HUES64 (cell line): ENCODE results near the gene EZH2.

ENCODE experiments used
- H3K27ac ChIP-seq: 2 replicates; pipeline ENCODE4 v1.7.0; 2013; ENCODE audit warnings: low read depth, low read length, inconsistent platforms
- H3K27me3 ChIP-seq: 2 replicates; pipeline ENCODE4 v1.6.1; 2013; ENCODE audit warnings: mild to moderate bottlenecking, low read length; ENCODE audit not compliant: insufficient read depth
- H3K36me3 ChIP-seq: 2 replicates; pipeline ENCODE4 v1.6.1; 2013; ENCODE audit warnings: mild to moderate bottlenecking, low read length; ENCODE audit not compliant: insufficient read depth
- H3K4me1 ChIP-seq: 2 replicates; pipeline ENCODE4 v1.6.1; 2013; ENCODE audit warnings: mild to moderate bottlenecking, low read length, moderate library complexity; ENCODE audit not compliant: insufficient read depth
- H3K4me3 ChIP-seq: 2 replicates; pipeline ENCODE4 v1.5.1; 2013; ENCODE audit warnings: mild to moderate bottlenecking, low read length, moderate library complexity
- H3K9ac ChIP-seq: 2 replicates; pipeline ENCODE4 v1.6.1; 2013; ENCODE audit warnings: mild to moderate bottlenecking, low read depth, low read length
- H3K9me3 ChIP-seq: 2 replicates; pipeline ENCODE4 v1.6.1; 2013; ENCODE audit warnings: low read depth, low read length; ENCODE audit not compliant: insufficient read depth
- WGBS: fragments of 150-250, 120-280 bp; methylation state at CpG from one replicate; pipeline ENCODE4 v1.1.7; 2013; ENCODE audit warnings: missing lambda C conversion rate; 5-methylcytosine and 5-hydroxymethylcytosine counted together

Gene EZH2

DNA sequence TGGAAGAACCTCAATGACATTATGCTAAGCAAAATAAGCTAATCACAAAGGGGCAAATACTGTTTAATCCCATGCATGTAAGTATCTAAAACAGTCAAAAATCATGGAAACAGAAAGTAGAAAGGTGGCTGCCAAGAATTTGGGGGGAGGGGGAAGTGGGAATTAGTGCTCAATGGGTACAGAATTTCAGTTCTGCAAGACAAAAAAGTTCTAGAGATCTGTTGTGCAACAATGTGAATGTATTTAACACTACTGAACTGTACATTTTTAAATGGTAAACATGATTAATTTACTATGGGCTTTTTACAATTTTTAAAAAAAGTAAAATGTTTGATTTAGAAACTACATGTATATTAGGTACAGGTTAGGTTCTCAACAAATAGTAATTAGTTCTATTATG, 11.9 kb downstream of the EZH2 start:
- H3K27ac ChIP-seq: no peak overlapping the region
- H3K27me3 ChIP-seq: no peaks in the 10 kb centered on the region
- H3K36me3 ChIP-seq: no peaks in the 10 kb centered on the region
- no peak overlapping the region for H3K4me3 ChIP-seq
- H3K9me3 ChIP-seq: peaks cover 4% of the 10 kb centered on the region; the same call in 1 of the 2 replicates
- no peak overlapping the region for H3K9ac ChIP-seq
- H3K4me1 ChIP-seq: peaks cover 9% of the 10 kb centered on the region

DNA sequence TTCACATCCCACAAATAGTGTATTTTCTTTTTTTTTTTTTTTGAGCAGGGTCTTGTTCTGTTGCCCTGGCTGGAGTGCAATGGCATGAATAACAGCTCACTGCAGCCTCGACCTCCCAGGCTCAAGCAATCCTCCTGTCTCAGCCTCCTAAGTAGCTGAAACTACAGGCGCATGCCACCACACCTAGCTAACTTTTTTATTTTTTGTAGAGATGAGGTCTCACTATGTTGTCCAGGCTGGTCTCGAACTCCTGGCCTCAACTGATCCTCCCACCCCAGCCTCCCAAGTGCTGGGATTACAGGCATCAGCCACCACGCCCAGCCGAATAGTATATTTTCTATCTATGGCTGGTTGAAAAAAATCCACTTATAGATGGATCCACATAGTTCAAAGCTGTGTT, 12.5 kb downstream of the EZH2 start:
- WGBS: 87% methylated on average over 4 of the region's 5 CpGs
- H3K4me1 ChIP-seq: peaks cover 9% of the 10 kb centered on the region

DNA sequence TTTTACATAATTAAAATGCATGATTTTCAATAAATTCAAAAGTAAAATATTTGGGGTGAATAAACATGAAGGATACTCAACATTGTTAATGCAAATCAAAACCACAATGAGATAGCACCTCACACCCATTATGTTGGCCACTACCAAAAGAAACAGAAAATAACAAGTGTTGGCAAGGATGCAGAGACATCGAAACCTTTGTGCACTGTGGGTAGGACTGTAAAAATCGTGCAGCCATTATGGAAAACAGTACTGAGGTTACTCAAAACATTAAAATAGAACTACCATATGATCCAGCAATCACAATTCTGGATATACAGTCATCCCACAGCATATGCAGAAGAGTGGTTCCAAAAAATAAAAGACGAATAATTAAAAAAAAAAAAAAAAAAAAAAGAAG, 13.1 kb downstream of the EZH2 start:
- Histone ChIP-seq H3K27me3 (no peaks in the 10 kb centered on the region), H3K9me3 (peaks cover 4% of the 10 kb centered on the region; the same call in 1 of the 2 replicates), H3K4me1 (peaks cover 9% of the 10 kb centered on the region), H3K27ac (no peak overlapping the region), H3K9ac (no peak overlapping the region), H3K36me3 (no peaks in the 10 kb centered on the region), H3K4me3 (no peak overlapping the region)
- 93% methylated on average over 2 of the region's 3 CpGs for WGBS

More for the DNA sequence above, 12.5 kb downstream of the EZH2 start:
- Histone ChIP-seq H3K27me3 (no peaks in the 10 kb centered on the region), H3K4me3 (no peak overlapping the region), H3K9ac (no peak overlapping the region), H3K27ac (no peak overlapping the region), H3K36me3 (no peaks in the 10 kb centered on the region), H3K9me3 (peaks cover 4% of the 10 kb centered on the region; the same call in 1 of the 2 replicates)

DNA sequence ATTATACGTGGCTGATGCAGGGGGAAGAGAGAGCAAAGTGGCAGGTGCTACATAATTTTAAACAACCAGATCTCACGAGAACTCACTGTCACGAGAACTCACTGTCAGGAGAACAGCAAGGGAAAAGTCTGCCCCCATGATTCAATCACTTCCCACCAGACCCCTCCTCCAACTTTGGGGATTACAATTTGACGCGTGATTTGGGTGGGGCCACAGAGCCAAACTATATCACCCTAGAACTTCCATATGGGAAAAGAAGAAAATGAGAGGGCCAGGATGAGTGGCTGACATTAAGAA, 15.8 kb downstream of the EZH2 start:
- peaks cover 4% of the 10 kb centered on the region; the same call in 1 of the 2 replicates for H3K9me3 ChIP-seq
- H3K4me3 ChIP-seq: no peak overlapping the region
- WGBS: 82% methylated on average over 5 of the region's 5 CpGs
- no peaks in the 10 kb centered on the region for H3K27me3 ChIP-seq
- no peak overlapping the region for H3K27ac ChIP-seq
- no peaks in the 10 kb centered on the region for H3K36me3 ChIP-seq
- H3K9ac ChIP-seq: no peak overlapping the region
- peaks cover 8% of the 10 kb centered on the region; the same call in 1 of the 2 replicates for H3K4me1 ChIP-seq

DNA sequence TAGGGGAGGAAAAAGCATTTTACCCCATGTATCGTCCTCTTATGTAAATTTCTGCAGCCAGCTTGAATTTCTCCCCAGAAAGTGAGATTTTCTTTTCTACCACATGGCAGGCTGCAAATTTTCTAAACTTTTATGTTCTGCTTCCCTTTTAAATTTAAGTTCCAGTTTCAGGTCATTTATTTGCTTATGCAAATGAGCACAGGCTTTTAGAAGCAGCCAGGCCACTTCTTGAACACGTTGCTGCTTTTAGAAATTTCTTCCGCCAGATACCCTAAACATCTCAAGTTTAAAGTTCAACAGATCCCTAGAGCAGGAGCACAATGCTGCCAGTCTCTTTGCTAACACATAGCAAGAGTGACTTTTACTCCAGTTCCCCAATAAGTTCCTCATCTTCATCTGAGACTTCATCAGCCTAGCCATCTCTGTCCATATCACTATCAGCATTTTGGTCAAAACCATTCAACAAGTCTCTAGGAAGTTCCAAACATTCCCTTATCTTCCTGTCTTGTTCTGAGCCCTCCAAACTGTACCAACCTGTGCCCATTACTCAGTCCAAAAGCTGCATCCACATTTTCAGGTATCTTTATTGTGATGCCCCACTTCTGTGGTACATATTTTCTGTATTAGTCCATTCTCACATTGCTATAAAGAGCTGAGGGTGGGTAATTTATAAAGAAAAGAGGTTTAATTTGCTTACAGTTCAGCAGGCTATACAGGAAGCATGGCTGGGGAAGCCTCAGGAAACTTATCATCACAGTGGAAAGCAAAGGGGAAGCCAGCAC, 16.3 kb downstream of the EZH2 start:
- H3K27ac ChIP-seq: no peak overlapping the region

DNA sequence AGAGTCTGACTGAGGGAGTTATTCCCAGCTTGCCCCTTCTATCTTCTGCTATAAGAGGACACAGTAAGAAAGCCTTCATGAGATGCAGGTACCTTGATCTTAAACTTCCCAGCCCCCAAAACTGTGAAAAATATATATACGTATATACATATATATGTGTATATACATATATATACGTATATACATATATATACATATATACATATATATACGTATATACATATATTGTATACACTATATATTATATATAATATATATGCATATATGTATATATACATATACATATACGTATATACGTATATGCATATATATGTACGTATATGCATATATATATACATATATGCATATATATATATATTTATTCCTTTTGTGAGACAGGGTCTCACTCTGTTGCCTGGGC, 17.7 kb downstream of the EZH2 start:
- Histone ChIP-seq H3K27me3 (no peaks in the 10 kb centered on the region), H3K36me3 (no peaks in the 10 kb centered on the region), H3K9ac (no peak overlapping the region), H3K4me3 (no peak overlapping the region), H3K27ac (no peak overlapping the region), H3K4me1 (peaks cover 21% of the 10 kb centered on the region), H3K9me3 (peaks cover 4% of the 10 kb centered on the region; the same call in 1 of the 2 replicates)
- no CpG with 5 or more reads among the region's 6 CpGs for WGBS

More for the DNA sequence above, 16.3 kb downstream of the EZH2 start:
- no peak overlapping the region for H3K4me3 ChIP-seq
- no peaks in the 10 kb centered on the region for H3K27me3 ChIP-seq
- H3K36me3 ChIP-seq: no peaks in the 10 kb centered on the region
- H3K9ac ChIP-seq: no peak overlapping the region
- peaks cover 4% of the 10 kb centered on the region; the same call in 1 of the 2 replicates for H3K9me3 ChIP-seq
- peaks cover 13% of the 10 kb centered on the region; the same call in 1 of the 2 replicates for H3K4me1 ChIP-seq
- 89% methylated on average over 3 of the region's 3 CpGs for WGBS

DNA sequence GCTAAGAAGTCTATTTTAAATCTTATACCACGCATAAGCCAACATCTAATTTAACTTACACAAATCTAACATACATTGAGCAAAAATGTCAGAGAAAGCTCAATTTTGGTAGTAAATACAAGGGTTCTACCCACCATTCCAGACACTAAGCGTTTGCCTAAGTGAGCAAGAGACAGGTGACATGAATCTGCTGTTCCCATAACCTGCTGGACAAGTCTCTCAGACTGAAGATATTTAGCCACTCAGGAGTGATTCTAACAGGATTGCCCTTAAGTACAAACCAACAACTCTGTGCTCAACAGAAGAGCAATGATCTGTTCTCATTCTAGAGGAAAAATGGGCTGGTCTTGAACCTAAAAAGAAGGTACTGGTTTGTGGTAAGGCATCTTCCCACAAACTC, 18.8 kb downstream of the EZH2 start:
- H3K9me3 ChIP-seq: peaks cover 4% of the 10 kb centered on the region; the same call in 1 of the 2 replicates
- peaks cover 21% of the 10 kb centered on the region for H3K4me1 ChIP-seq
- no peaks in the 10 kb centered on the region for H3K36me3 ChIP-seq
- no peak overlapping the region for H3K9ac ChIP-seq
- H3K4me3 ChIP-seq: no peak overlapping the region
- no peaks in the 10 kb centered on the region for H3K27me3 ChIP-seq
- WGBS: 97% methylated on average over 2 of the region's 2 CpGs
- H3K27ac ChIP-seq: no peak overlapping the region

DNA sequence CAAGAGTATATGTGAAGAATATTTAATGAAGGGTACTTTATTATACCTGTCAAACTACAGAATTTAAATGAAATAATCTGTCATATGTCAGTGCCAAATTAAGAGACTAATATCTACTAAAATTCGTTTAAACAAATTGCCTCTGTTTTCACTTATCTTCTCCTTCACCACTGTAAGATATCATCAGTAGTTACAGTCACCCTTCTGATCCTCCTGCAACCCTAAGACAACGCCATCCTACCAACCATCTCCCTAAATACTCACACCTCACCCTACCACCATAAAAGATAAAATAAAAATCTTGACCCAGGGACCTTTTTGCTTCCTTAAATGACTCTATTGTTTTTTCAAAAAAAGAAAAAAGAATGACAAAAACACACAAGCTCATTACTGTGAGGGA, 20.8 kb downstream of the EZH2 start:
- H3K9me3 ChIP-seq: peaks cover 4% of the 10 kb centered on the region; the same call in 1 of the 2 replicates
- H3K4me3 ChIP-seq: no peak overlapping the region
- H3K36me3 ChIP-seq: no peaks in the 10 kb centered on the region
- peaks cover 21% of the 10 kb centered on the region for H3K4me1 ChIP-seq
- H3K27me3 ChIP-seq: no peaks in the 10 kb centered on the region
- no peak overlapping the region for H3K27ac ChIP-seq
- H3K9ac ChIP-seq: no peak overlapping the region
- 86% methylated on average over 2 of the region's 2 CpGs for WGBS

DNA sequence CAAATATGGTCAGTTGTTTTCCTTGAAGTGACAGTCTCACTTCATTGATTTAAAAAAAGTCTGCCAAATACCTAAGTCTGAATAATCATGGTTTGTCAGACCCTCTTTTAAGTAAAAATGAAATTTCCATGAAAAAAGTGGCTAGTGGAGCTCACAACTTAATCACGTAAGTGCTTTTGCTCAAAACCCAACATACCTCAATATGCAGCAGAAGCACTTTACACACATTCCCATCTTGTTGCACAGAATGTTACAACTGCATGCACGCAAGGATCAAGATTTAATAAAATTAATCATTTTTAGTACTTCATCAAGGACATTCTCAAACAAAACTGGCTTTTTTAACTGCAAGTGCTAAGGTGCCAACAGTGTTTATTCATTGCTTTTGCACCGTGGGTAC, 21.6 kb downstream of the EZH2 start:
- Histone ChIP-seq H3K9me3 (peaks cover 3% of the 10 kb centered on the region; the same call in 1 of the 2 replicates), H3K36me3 (no peaks in the 10 kb centered on the region), H3K9ac (no peak overlapping the region), H3K4me1 (peaks cover 21% of the 10 kb centered on the region), H3K4me3 (no peak overlapping the region), H3K27ac (no peak overlapping the region), H3K27me3 (no peaks in the 10 kb centered on the region)
- WGBS: 77% methylated on average over 3 of the region's 3 CpGs

DNA sequence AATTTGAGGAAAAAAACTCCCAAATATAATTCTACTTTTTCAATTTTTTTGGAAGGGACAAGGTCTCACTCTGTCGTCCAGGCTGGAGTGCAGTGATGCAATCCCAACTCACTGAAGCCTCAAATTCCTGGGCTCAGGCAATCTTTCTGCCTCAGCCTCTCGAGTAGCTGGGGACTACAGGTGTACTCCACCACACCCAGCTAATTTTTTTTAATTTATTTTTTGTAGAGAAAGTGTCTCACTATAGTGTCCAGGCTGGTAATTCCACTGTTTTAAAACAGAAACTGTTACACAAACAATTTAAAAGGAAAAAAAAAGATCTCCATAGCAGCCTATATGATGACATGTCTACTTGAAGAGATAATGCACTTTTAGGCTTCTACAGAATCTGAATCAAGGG, 25.6 kb downstream of the EZH2 start:
- no peaks in the 10 kb centered on the region for H3K9me3 ChIP-seq
- no peaks in the 10 kb centered on the region for H3K36me3 ChIP-seq
- no peak overlapping the region for H3K4me3 ChIP-seq
- no peak overlapping the region for H3K9ac ChIP-seq
- H3K27ac ChIP-seq: no peak overlapping the region
- 93% methylated on average over 1 of the region's 2 CpGs for WGBS
- H3K4me1 ChIP-seq: peaks cover 14% of the 10 kb centered on the region
- H3K27me3 ChIP-seq: no peaks in the 10 kb centered on the region

DNA sequence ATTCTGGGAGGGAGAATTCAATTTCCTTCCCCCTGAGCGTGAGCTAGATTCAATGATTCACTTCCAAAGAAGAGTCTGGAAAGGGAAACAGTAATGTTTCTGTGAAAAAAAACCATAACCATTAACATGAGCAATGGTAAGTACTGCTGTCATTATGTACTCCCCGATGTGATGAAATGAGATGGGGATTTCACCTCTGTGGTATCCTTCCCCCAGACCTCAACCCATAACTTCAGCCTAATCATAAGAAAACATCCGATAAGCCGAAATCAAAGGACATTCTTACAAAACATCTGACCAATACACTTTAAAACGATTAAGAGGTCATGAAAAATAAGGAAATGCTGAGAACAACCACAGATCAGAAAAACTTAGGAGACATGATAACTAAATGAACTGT, 27.2 kb downstream of the EZH2 start:
- no peaks in the 10 kb centered on the region for H3K27me3 ChIP-seq
- no peak overlapping the region for H3K27ac ChIP-seq
- H3K9me3 ChIP-seq: no peaks in the 10 kb centered on the region
- H3K36me3 ChIP-seq: no peaks in the 10 kb centered on the region
- peaks cover 4% of the 10 kb centered on the region; the same call in 1 of the 2 replicates for H3K4me1 ChIP-seq
- 91% methylated on average over 4 of the region's 5 CpGs for WGBS
- H3K9ac ChIP-seq: no peak overlapping the region
- no peak overlapping the region for H3K4me3 ChIP-seq

DNA sequence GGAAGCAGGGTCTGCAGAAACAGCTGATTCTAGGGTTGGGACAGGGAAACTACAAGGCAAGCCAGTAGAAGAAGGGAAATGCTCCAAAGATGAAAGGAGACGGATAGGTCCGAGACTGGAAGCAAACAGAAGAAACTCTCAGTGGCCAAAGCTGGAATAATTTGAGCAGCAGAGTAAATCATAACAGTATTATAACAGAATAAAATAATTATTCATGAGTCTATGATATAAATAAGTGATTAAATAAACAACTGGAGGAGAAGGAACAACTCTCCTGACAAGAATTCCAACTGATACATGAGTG, 27.6 kb downstream of the EZH2 start:
- Histone ChIP-seq H3K4me3 (no peak overlapping the region), H3K36me3 (no peaks in the 10 kb centered on the region), H3K27ac (no peak overlapping the region), H3K9me3 (no peaks in the 10 kb centered on the region), H3K27me3 (no peaks in the 10 kb centered on the region), H3K9ac (no peak overlapping the region), H3K4me1 (peaks cover 7% of the 10 kb centered on the region; the same call in 1 of the 2 replicates)
- 91% methylated on average over 2 of the region's 2 CpGs for WGBS
